Measurements from ENCODE around the gene DENND1A. TPM values are rescaled to one million over a fixed set of nuclear protein-coding genes. Genes with fewer than 3 reads are reported as not detected.
A peak's percentile ranks its signal among the peaks of the same experiment; 100 is the strongest.

DENND1A gene
- polyA plus RNA-seq, 1 donor, result 12.2 TPM

- no peak for DNase-seq (ENCODE audit: low read depth)
Measured at GRCh38 chr9:123725389-123725788, 204.5 kb downstream of the DENND1A start.

GRCh38 chr9:123724211-123724796 lies 205.6 kb downstream of the DENND1A start:
- no peak for DNase-seq (ENCODE audit: low read depth)

GRCh38 chr9:123723135-123723875 lies 206.6 kb downstream of the DENND1A start:
- DNase-seq (ENCODE audit: low read depth), result no peak

- DNase-seq (ENCODE audit: low read depth), result no peak
Measured at GRCh38 chr9:123722378-123722777, 207.5 kb downstream of the DENND1A start.

- no peak for DNase-seq (ENCODE audit: low read depth)
Measured at GRCh38 chr9:123718188-123718587, 211.7 kb downstream of the DENND1A start.

GRCh38 chr9:123717581-123718175 lies 212.2 kb downstream of the DENND1A start:
- no peak for DNase-seq (ENCODE audit: low read depth)

GRCh38 chr9:123716339-123716945 lies 213.5 kb downstream of the DENND1A start:
- no peak for DNase-seq (ENCODE audit: low read depth)

GRCh38 chr9:123715258-123715657 lies 214.7 kb downstream of the DENND1A start:
- no peak for DNase-seq (ENCODE audit: low read depth)

- no peak for DNase-seq (ENCODE audit: low read depth)
Measured at GRCh38 chr9:123713282-123713681, 216.6 kb downstream of the DENND1A start.

GRCh38 chr9:123712399-123712798 lies 217.5 kb downstream of the DENND1A start:
- no peak for DNase-seq (ENCODE audit: low read depth)

GRCh38 chr9:123710299-123710698 lies 219.6 kb downstream of the DENND1A start:
- no peak for DNase-seq (ENCODE audit: low read depth)

GRCh38 chr9:123702483-123702882 lies 227.4 kb downstream of the DENND1A start:
- DNase-seq (ENCODE audit: low read depth), result no peak

GRCh38 chr9:123697686-123698085 lies 232.2 kb downstream of the DENND1A start:
- no peak for DNase-seq (ENCODE audit: low read depth)

- no peak for DNase-seq (ENCODE audit: low read depth)
Measured at GRCh38 chr9:123696476-123696875, 233.4 kb downstream of the DENND1A start.

- no peak for DNase-seq (ENCODE audit: low read depth)
Measured at GRCh38 chr9:123695386-123695785, 234.5 kb downstream of the DENND1A start.

GRCh38 chr9:123691765-123692303 lies 238.1 kb downstream of the DENND1A start:
- DNase-seq (ENCODE audit: low read depth), result no peak

- no peak for DNase-seq (ENCODE audit: low read depth)
Measured at GRCh38 chr9:123689701-123690428, 240.1 kb downstream of the DENND1A start.

- DNase-seq (ENCODE audit: low read depth), result no peak
Measured at GRCh38 chr9:123687246-123687751, 242.6 kb downstream of the DENND1A start.

- DNase-seq (ENCODE audit: low read depth), result no peak
Measured at GRCh38 chr9:123686829-123687192, 243.1 kb downstream of the DENND1A start.

- peak; percentile 19 for DNase-seq (ENCODE audit: low read depth)
Measured at GRCh38 chr9:123686131-123686828, 243.6 kb downstream of the DENND1A start.

Data from forelimb muscle (tissue), 1 donor.